Endothelial cell of umbilical vein (primary cell): ENCODE measurements around the gene COL6A3. TPM values are rescaled to one million over a fixed set of nuclear protein-coding genes. Genes with fewer than 3 reads are reported as not detected.
"Not testable (repeated sequence)": the region's sequence is repeated elsewhere in the genome, so short reads cannot be mapped to it uniquely, and the experiment has no call there.

Source experiments
- BruUV-seq: library from RNA; stranded (reverse); fragments of 400-500 nt; replicated peaks from 2 replicates; lab custom pipeline; 2021; lab: Mats Ljungman, UMichigan
- CTCF ChIA-PET: fragments of 300-600, 350-600 bp; sonication (Branson Sonifier 250); formaldehyde crosslinking; loops from one replicate; lab custom pipeline; 2021; ENCODE audit warnings: antibody characterized with exemption, inconsistent platforms; lab: Charles Lee
- POLR2A ChIA-PET: fragments of 300-600, 350-600 bp; sonication (Branson Sonifier 250); formaldehyde crosslinking; loops from one replicate; lab custom pipeline; 2021; ENCODE audit warnings: antibody characterized with exemption, inconsistent platforms; lab: Charles Lee
- DNase-seq: peaks from one replicate; pipeline ENCODE4 v3.0.0-alpha.2; 2011; ENCODE audit warnings: low read depth, low spot score
- FAIRE-seq: peaks from 2 replicates; lab custom pipeline; 2011; peaks lifted over from hg19 to GRCh38; lab: Jason Lieb, UNC
- H2AFZ ChIP-seq: 2 replicates; pipeline ENCODE4 v1.6.0; 2012; ENCODE audit warnings: low read depth, low read length, control low read depth, inconsistent platforms
- H3K27ac ChIP-seq: 2 replicates; pipeline ENCODE4 v1.5.1; 2011; ENCODE audit warnings: low read depth, mild to moderate bottlenecking, control low read depth, low read length, moderate library complexity; ENCODE audit not compliant: insufficient read depth
- H3K27me3 ChIP-seq, 2 experiments: 2 replicates each; pipeline versions ENCODE4 v1.6.0 to v1.6.1; 2011; ENCODE audit warnings: low read length in 2 of 2, mixed read lengths in 1 of 2; ENCODE audit not compliant: control insufficient read depth in 2 of 2, insufficient read depth in 2 of 2
- H3K36me3 ChIP-seq, 2 experiments: 2 replicates in 1 of 2; 3 replicates in 1 of 2; pipeline ENCODE4 v1.5.1; 2011; ENCODE audit warnings: low read length in 2 of 2, mild to moderate bottlenecking in 1 of 2, moderate library complexity in 1 of 2; ENCODE audit not compliant: control insufficient read depth in 2 of 2, insufficient read depth in 2 of 2; ENCODE audit errors: extremely low read depth in 1 of 2
- H3K4me1 ChIP-seq: 3 replicates; pipeline ENCODE4 v1.5.1; 2011; ENCODE audit warnings: mild to moderate bottlenecking, low read length; ENCODE audit not compliant: control insufficient read depth, insufficient read depth; ENCODE audit errors: extremely low read depth
- H3K4me2 ChIP-seq: 2 replicates; pipeline ENCODE4 v1.6.1; 2011; ENCODE audit warnings: low read length, control low read depth, mixed read lengths; ENCODE audit not compliant: insufficient read depth
- H3K4me3 ChIP-seq, 3 experiments: fragments of 200-600 bp in 1 of 3; sonication (generic), shearing (Covaris generic) in 1 of 3; replicated peaks in 1 of 3; 2 replicates each; pipeline ENCODE4 v1.5.1; 2011 to 2016; ENCODE audit warnings: control low read depth in 3 of 3, low read length in 3 of 3, mild to moderate bottlenecking in 2 of 3, inconsistent platforms in 1 of 3, low read depth in 1 of 3, moderate library complexity in 1 of 3; ENCODE audit not compliant: insufficient read depth in 1 of 3
- H3K79me2 ChIP-seq: 2 replicates; pipeline ENCODE4 v1.6.0; 2012; ENCODE audit warnings: low read length, inconsistent platforms; ENCODE audit not compliant: control insufficient read depth, insufficient read depth
- H3K9ac ChIP-seq: replicated peaks from 2 replicates; pipeline ENCODE3; 2011; ENCODE audit warnings: low read length, control low read depth; ENCODE audit not compliant: insufficient read depth; ENCODE audit errors: extremely low read depth
- H3K9me1 ChIP-seq: replicated peaks from 3 replicates; pipeline ENCODE4 v1.6.0; 2011; ENCODE audit warnings: mild to moderate bottlenecking, low read length; ENCODE audit not compliant: control insufficient read depth, insufficient read depth; ENCODE audit errors: extremely low read depth
- H3K9me3 ChIP-seq: replicated peaks from 2 replicates; pipeline ENCODE4 v1.5.1; 2012; ENCODE audit warnings: low read length, inconsistent platforms; ENCODE audit not compliant: control insufficient read depth, insufficient read depth
- H4K20me1 ChIP-seq: replicated peaks from 2 replicates; pipeline ENCODE3; 2011; ENCODE audit warnings: mild to moderate bottlenecking, low read length; ENCODE audit not compliant: control insufficient read depth, insufficient read depth; ENCODE audit errors: extremely low read depth
- JUN ChIP-seq: IDR thresholded peaks from 2 replicates; pipeline ENCODE4 v1.6.1; 2011; ENCODE audit warnings: borderline replicate concordance, low read depth; ENCODE audit not compliant: insufficient read length, insufficient read depth
- POLR2AphosphoS5 ChIP-seq: IDR thresholded peaks from 2 replicates; pipeline ENCODE4 v1.6.1; 2012; ENCODE audit warnings: low read depth, mild to moderate bottlenecking, control low read depth, low read length, moderate library complexity; ENCODE audit not compliant: insufficient read depth
- dilution Hi-C: fragments of 300-500 bp; cut with MboI; formaldehyde crosslinking; loops from one replicate; pipeline ENCODE4 v1.15.0; 2019; ENCODE audit warnings: low sequenced_read_pairs; ENCODE audit not compliant: extremely low pct_ligation_motif_present
- intact Hi-C: fragments of 100-400 bp; cut with micrococcal nuclease; formaldehyde crosslinking; loops from one replicate; pipeline ENCODE4 v1.10.0; 2022
- polyA plus RNA-seq, 4 experiments: library from polyadenylated mRNA; depleted of rRNA in 3 of 4; stranded (reverse) in 3 of 4; unstranded in 1 of 4; fragments of >200 nt; gene quantifications; 2 replicates each; pipeline versions ENCODE4 v1.2.1 to v1.2.3, GENCODE V29; 2011 to 2012; ENCODE audit warnings: missing spikeins in 1 of 4
- total RNA-seq: library from RNA; stranded (reverse); gene quantifications from 2 replicates; pipeline ENCODE4 v1.2.3, GENCODE V29; 2021

COL6A3 gene
- total and polyA plus RNA-seq, 2 donors (not counting 3 experiments of a cell fraction or from before 2014, with no cell fraction given): 0.03 TPM; not detected in 1

GRCh38 chr2:237354892-237355291 is 59.1 kb downstream of the COL6A3 start:
- FAIRE-seq: no peak
- H3K4me1 ChIP-seq: no peaks in the 10 kb centered on the region
- no peaks in the 10 kb centered on the region for H3K79me2 ChIP-seq
- H3K9me3 ChIP-seq: no peaks in the 10 kb centered on the region
- no peak overlapping the region for H3K4me3 ChIP-seq
- dilution Hi-C loops (no loop called here), intact Hi-C loops (no loop called here)
- peak; percentile 7 for DNase-seq
- no peak overlapping the region for H3K9ac ChIP-seq
- H3K36me3 ChIP-seq: no peaks in the 10 kb centered on the region
- TF ChIP-seq JUN: no peak
- TF ChIP-seq POLR2AphosphoS5: no peak
- no peak overlapping the region for H2AFZ ChIP-seq
- H3K4me2 ChIP-seq: no peak overlapping the region
- no TSS peak for BruUV-seq
- H3K27ac ChIP-seq: no peak overlapping the region
- POLR2A ChIA-PET: no interaction called here
- CTCF ChIA-PET: interaction anchor here (1.2 kb wide), 1 partner anchor 67 kb away, joined by 5 read pairs; no protein-coding TSS in a partner anchor
- H3K9me1 ChIP-seq: no peaks in the 10 kb centered on the region
- peaks cover 7 to 8% of the 10 kb centered on the region in 2 experiments for H3K27me3 ChIP-seq
- H4K20me1 ChIP-seq: no peaks in the 10 kb centered on the region

DNA sequence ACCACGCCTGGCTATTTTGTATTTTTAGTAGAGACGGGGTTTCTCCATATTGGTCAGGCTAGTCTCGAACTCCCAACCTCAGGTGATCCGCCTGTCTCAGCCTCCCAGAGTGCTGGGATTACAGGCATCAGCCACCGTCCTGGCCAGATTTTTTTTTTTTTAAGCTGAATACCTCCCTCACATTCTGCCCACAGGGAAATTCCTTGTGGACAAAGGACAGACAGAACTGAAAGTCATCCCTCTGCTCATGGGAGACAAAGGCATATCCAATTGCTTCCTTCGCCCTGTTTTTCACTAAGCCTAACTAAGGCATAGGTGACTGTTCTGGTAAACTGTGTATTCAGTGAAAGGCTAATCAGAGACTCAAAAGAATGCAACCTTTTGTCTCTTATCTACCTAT is 59.8 kb downstream of the COL6A3 start:
- dilution Hi-C loops, H3K9ac ChIP-seq, DNase-seq: not testable (repeated sequence)

More for the DNA sequence above, 59.8 kb downstream of the COL6A3 start:
- H3K27ac ChIP-seq, H3K4me2 ChIP-seq, H2AFZ ChIP-seq, H3K4me1 ChIP-seq, H3K9me3 ChIP-seq, H3K27me3 ChIP-seq, intact Hi-C loops, H3K4me3 ChIP-seq, POLR2A ChIA-PET, H4K20me1 ChIP-seq, H3K9me1 ChIP-seq, H3K79me2 ChIP-seq, BruUV-seq, H3K36me3 ChIP-seq, FAIRE-seq: not testable (repeated sequence)
- CTCF ChIA-PET: interaction anchor here (1.2 kb wide), 1 partner anchor 67 kb away, joined by 5 read pairs; no protein-coding TSS in a partner anchor
